Activated CD8-positive, alpha-beta memory T cell treated with anti-CD3 and anti-CD28 coated beads, Interleukin-2, amount 50 U/mL, for 4 hours (primary cell): ENCODE measurements around the gene CCNQ.

Experiments
- DNase-seq: peaks from one replicate; pipeline ENCODE4 v3.0.0-alpha.2; 2020

The CCNQ gene

DNA sequence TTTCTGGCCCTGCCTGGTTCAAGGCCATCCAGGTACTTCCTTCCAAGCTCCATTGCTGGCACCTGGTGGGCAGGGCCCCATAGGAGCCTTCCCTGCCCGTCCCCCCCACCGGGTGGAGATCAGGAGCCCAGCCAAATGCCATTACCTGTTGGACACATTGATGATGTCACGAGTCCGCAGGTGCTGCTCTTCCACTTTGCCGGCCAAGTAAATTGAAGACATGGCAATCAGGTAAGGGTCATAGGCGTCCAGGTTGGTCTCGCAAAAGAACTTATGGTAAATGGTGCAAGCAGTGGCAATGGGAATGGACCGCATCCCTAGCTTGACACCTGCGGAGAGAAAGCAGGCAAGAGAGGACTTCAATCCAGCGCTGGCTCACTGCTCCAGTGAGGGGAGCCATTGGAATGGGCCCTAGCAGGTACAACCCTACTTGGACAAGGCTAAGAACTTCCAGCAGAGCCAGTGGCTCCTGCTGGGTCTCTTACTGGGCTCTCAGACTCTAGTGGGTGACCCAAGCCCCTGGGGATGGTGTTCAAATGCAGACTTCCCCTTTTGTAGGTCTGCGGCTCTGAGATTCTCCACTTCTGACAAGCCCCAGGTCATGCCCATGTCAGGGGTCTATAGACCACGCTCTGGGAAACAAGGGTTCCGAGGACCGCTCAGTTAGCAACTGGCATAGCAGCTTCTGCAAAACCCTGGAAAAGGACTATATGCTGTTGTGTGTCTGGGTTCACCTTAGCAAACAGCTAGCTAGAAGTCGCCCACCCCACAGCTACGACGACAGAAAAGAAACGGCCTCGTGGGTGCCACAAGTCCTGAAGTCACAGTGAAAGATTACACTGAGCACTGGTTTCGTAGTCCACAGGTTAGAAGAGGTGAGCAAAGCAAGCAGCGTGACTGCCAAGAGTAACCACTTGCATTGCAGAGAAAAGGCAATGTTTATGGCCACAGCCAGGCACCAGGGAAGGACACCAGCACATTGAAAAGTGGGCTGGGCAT, 2.8 kb downstream of the CCNQ start:
- no peak for DNase-seq

DNA sequence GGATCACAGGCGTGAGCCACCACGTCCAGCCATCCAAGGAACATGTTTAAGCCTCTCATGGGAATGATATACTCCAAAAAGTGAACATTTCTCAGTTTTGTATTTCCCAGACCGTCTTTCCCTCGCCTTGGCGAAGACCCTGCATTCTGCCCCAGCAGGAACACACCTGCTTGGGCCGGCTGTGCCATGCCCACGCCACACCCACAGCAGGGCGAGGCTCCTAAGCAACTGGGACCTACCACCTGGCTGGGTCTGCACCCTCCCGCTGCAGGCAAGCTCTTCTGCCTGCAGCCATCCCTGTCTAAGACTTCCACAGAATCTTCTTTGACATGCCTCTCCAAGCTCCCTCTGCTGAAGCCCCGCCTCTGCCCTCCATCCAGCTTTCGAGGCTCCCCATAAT, 3.6 kb downstream of the CCNQ start:
- no peak for DNase-seq

DNA sequence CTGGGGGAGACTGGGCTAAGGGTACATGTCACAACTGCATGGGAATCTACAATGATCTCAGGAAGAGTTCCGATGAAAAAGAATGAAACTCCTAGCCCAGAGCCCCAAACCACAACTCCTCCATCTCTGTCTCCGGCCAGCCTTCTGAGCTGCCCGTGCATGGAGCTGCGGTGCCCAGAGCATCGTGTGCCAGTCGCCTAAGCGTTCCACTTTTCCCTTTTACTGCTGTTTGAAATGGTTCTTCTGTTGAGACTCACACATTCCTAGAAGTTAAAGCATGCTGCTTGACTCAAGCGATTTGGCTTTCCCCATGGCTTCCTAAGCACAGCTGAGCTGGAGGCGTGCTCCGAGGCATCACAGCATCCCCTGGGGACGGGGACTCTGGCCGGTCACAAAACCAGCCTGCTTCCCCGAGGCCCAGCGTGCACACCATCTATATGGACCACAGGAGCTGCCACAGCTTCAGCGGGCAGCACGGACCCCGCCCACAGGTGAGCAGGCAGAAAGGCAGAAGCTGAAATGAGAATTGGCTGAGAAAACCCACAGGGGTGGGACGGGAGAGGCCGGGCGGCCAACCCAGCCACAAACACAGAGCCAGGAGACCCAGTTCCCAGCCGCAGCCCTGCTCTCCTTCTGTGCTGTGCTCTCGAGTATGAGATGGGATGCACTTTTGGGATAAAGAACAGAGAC, 5.0 kb downstream of the CCNQ start:
- no peak for DNase-seq

DNA sequence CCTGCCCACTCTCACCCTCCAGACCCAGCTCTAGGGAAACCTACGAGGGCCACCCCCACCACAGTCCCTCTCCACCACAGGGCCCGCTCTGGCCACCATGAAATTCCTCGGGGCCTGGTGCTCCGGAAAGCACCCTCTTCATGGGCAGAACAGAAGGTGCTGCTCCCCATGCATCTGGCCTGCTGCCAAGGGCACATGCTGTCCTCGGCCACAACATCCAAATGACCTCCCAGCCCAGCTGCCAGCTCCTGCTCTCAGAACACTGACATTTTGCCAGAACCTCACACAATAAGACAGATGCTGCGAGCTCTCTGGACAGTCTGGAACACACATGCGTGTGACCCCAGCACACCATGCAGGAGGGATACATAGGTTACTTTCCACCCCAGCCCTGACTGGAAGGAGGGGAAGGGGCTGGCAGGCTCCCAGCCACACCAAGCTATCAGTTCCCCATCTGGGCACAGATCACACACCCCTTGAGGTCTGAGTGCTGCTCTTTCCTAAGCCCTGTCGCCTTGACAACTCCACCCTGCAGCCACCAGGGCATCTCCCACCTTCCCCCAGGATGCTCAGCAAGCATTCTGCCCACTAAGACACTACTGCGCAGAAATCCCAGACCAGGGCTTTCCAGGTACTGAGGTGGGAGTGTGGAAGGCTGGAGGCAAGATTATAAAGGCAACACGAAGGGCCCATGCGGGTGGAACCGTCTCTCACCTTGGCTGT, 5.8 kb downstream of the CCNQ start:
- no peak for DNase-seq

DNA sequence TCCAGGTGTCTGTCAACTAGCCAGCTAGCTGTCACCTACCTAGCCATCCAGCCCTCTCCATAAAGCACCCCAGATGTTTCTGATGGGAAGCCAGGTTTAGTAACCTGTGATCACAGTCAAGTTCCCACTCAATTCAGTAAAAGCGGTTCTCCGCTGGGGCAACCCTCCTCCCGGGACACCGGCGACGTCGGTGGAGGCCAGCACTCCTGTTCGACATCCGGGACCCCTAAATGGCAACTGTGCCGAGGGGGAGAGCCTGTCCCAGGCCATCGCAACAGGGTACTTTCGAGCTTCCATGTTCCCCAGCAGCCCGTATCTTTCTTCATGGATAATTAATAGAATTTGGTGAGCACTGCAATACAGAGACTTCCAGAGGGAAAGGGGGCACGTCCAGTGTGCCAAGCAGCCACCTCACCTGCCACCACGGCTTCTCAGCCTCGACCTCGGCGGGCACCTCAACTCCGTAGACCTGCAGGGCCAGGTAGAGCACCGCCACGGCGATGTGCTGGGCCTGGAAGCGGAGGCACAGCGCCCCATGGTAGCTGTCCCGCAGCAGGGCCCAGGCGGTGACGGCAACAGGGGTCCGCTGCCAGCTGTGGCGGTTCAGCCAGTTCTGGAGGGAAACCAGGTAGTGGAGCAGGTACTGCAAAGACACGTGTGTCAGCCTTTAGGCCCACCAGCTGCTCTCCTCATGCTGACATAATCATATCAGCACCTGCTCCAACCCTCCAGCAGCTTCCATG, 6.7 kb downstream of the CCNQ start:
- no peak for DNase-seq

DNA sequence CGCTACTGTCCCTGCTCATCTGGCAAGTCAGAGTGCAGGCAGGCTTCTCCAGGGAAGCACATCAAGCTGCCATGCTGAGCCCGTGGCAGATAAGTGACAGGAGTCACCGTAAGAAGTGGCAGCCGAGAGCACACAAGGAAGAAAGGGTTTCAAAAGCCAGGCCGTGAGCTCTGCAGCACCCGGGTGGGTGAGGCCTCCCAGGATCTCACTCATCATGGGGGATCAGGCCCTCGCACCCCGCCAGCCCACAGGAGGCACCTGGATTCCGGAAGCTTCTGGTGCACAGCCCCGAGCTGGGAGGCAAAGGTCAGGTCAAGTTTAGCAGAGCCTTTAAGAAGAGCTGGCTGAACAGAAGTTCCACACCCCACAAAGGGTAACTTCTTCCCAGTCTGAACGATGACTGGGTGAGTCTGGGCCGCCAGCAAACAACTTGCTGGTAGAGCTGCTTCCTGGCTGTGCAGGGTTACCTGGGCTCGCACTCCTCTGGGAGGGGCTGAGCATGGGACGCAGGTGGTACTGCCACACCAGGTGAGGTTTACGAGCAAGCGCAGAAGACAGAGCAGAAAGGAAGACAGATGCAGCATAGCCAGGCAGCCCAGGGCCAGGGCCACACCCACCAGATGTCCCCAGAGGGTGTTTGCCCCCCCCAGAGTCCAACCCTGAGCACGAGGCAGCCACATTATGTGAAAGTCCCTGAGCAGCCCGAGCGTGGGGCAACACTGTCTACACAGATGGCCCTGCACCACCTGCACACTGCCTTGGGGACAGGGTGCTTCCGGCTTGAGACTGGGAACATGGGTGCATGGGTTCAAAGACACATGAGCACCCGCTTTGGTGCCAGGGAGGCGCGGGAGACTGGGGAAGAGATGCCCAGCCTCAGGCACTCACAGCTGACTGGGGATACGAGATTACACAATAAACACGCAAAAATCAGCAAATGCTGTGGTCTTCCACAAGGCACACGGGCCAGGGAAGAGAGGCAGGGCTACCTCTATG, 7.7 kb downstream of the CCNQ start:
- DNase-seq: no peak

DNA sequence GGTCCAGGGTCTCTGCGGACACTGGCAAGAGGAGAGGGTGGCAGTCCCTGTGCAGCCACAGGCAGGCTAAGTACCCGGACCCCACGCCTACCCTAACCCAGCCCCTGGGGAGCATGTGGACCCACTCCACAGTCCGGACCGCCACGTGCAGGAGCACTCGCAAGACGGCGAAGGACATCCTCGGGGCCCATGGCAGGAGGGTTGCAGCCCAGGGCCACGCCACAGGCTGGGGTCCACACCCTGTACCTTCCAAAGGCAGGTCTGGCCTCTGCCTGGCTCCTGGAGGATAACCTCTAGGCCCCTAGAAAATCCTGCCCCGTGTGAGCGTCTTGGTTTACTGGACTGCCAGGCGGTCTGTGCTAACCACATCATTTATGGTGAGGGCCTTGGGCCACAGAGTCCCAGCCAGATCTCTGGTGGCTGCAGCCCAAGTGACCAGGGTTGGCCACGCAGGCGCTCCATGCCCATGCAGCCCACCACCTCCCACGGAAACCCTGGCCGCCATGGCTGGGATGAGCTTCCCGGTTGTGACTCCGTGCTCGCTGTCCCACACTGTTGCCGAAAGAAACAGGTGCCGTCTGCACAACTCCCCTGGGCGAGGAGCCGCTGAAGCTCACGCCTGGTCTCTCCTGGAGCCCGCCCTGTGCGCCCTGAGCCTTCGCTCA, 10.0 kb downstream of the CCNQ start:
- no peak for DNase-seq

DNA sequence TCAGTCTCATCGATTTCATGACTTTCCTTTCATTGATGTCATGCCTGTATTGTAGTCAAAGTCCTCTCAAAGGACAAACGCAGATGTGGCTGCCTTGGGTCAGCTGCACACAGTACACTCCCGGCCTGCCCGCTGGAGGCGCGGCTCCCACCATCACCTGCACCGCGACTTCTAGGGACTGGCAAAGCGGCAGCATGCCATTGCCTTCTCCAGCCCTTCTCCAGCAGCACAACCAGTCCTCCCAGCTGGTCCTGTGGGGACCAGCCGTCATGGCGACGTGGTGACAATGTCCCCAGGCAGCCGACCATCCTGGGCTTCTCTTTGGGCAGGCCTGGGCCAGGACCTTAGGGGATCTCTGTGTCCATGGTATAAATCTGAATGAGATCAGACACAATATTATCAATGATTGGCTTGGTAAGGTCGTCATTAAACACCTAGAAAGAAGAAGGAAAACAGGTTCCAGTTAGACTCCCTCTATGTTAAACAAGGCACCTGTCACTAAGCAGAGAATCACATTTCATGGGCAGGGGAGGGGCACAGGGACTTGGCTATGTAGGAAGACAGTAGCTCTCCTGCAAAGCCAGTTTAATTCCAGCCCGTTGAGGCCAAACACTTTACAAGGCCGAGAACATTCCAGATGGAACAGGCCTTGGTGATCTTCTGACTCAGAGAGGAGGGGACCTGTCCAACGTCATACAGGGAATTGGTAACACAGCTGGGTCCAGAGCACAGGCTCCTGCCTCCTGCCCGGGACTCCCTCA, 10.7 kb downstream of the CCNQ start:
- no peak for DNase-seq

DNA sequence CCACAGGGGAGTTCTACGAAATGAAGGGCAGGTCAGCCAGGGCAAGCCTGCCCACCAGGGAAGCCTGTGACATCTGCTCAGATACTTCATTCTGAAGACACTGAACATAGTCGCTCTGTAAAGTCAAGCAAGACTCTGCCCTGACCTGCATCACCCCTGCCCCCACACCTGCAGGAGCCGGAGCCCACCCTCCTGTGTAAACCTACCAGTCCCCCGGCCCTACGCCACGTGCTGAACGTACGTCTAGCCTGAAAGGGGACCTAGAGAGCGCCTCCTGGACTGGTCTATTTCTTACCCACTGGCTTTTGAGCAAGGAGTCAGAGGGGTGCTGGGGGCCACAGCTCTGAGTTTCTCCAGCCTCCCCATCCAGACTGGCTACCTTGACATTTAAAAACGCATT, 11.6 kb downstream of the CCNQ start:
- no peak for DNase-seq

DNA sequence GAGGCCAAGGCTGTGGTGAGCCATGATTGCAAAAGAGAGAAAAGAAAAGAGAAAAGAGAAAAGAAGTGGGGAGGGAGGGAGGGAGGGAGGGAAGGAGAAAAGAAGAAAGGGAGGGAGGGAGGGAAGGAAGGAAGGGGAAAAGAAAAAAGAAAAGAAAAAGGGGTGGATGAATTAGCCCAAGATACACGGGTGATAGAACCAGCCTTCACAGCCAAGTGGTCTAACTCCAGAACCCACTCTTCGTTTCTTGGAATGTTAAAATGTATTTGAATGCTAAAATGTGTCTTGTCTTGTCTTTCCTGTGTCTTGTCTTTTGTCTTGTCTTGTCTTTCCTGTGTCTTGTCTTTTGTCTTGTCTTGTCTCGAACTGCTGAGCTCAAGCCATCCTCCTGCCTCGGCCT, 13.1 kb downstream of the CCNQ start:
- DNase-seq: no peak

DNA sequence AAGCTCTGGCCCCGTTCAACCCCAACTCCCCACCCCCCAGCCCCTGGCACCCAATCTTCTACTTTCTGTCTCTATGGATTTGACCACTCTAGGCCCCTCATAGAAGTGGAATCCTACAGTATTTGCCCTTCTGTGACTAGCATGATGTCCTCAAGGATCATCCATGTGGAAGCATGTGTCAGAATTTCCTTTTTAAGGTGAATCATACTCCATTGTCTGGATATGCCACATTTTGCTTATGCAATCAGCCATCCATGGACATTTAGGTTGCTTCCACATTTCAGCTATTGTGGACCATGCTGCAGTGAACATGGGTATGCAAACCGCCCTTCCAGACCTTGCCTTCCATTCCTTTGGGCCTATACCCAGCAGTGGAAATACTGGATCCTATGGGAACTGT, 15.5 kb downstream of the CCNQ start:
- no peak for DNase-seq

DNA sequence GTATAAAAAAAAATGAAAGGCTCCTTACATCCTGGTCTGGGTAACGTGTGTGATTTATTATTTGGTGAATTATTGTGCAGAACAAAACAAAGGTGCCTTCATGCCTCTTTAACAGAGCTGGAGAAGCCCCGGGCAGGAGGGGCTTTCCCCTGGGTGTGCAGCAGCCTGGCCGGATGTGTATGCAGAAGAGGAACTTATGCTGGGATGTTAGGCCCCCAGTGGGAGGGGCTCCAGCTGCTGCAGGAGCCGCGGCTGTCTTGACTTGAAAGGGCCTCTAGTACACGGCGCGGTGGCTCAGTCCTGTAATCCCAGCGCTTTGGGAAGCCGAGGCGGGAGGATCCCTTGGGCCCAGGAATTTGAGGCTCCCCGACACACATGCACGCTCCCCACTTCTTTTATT, 16.0 kb downstream of the CCNQ start:
- DNase-seq: peak; percentile 59

DNA sequence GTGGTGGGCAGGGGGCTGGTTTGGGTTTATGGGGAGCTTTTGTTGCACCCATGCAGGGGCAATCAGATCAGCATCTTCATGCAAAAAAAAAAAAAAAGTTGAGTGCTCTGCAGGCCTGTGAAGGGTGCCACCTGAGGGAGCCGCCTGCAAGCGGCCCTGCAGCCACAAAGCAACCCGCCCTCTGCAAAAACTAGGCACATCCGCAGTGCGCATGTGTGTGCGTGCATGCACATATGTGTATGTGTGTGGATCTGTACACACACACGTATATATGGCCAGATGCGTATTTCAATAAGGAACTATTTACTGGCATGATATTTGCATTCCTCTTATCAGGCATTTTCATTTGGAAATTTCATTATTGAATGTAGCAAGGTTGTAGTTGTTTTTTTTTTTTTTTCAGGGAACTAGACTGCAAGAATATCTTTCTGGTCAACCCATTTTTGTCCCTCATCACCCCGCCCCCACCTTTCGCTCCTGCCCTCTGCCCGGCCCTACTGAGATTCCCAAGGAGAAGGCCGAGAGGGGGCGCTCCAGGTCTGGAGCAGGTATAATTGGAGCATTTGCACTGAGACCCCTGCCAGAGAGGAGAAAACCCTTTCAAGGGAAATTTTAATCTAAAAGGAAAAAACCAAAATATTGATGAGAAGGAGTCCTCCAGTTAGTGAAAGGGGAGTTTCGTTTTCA, 18.1 kb downstream of the CCNQ start:
- no peak for DNase-seq

DNA sequence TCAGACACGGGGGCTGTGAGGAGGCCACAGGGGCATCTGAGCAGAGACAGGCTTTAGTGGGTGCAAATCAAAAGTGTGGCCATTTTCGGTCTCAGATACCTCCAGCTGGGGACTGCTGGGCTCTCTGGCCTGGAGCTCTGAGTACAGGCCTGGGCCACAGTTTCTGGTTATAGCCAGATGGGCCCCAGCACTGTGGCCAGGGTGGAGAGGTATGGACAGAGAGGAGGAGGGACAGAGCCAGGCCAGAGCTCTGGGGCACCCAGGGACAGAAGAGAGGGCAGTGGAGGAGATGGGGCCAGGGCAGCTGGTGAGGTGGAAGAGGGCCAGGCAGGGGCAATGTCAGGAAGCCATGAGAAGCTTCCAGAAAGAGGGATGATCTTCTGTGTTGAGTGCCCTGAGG, 20.1 kb downstream of the CCNQ start:
- DNase-seq: no peak

DNA sequence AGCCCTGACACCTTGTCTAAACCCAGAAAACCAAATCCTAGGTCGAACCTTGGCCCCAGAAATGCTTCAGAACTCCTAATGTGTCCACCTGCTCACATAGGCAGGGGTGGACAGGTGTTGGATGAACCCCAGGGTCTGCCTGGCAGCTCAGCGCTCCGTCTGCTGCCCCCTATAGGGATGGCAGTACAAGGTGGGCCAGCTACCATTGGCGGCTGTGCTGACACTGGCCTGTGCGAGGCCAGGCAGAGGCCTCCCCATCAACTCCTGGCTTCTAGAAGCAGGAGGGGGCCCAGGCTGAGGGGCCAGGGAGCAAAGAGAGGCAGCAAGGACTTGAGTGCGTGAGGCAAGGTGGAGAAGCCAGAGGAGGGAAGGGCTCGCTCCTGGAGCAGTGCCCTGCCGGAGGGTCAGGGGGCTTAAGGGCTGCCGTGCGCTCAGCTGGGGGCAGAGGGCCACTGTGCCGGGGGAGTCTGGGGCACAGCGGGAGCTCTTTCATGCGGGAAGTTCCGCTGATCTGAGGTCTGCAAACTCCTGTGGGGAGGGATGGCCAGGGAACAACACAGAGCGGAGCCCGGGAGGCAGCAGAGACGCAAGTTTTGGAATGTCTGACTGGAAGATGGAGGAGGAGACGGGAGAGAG, 20.6 kb downstream of the CCNQ start:
- DNase-seq: no peak

DNA sequence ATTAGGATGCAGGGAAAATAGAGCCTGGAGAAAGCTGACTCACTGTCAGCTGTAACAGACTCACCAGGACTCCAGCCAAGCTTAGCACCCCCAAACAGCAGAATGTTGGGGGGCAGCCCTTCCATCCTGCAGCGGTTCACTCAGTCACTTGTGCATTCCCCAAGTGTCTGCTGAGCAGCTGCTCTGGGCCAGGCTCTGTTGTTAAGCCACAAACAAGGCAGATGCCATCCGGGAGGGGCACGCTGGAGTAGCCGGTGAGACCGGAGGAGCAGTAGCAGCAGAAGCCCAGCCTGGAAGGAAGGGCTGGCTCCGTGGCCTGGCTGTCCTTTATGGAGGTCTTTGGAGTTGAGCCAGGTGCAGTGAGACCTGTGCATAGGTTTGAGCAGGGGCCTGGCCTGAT, 22.0 kb downstream of the CCNQ start:
- DNase-seq: no peak

DNA sequence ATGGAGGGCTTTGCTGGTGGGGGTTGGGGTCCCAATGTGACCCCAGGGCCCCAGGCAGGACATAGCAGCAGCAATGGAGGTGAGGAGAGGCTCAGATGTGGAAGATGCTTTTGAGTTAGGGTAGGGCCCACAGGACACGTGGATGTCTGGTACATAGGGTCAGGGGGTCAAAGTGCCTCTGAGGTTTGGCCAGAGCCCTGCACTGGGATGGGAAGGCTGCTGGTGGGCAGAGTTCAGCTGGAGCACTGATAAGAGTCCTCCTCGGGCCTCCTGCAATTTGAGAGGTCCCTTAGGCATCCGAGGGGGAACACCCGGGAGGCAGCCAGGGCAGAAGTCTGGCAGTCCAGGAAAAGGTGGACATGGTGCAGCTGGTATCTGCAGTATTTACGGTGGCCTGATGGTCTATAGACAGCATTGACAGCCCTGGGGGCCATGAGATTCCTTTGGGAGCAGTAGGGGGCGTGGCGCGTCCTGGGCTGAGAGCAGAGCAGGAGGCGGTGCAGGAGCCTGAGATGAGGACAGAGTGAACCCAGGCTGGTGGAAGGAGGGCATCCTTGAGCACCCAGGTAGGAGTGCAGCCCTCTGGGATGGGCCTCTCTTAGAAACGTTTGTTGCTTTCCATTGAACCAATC, 22.6 kb downstream of the CCNQ start:
- no peak for DNase-seq

DNA sequence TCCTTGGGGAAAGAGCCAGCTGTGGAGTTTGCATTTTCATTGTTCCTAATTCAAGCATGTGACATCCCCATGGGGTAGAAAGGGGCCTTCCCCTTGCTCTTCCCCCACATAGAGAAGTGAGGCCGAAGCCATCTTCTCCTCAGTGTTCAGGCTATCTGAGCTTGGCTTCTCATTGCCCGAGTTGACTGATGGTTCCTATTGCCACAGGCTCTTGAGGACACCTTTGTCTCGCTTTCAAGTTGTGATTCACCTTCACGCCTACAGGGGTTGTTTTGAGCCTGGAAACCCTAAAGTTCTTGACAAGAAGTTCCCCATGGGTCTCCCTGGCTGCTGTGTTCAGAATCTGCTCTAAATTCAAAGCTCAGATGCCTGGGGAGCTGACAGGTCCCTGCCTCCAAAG, 25.0 kb downstream of the CCNQ start:
- no peak for DNase-seq

DNA sequence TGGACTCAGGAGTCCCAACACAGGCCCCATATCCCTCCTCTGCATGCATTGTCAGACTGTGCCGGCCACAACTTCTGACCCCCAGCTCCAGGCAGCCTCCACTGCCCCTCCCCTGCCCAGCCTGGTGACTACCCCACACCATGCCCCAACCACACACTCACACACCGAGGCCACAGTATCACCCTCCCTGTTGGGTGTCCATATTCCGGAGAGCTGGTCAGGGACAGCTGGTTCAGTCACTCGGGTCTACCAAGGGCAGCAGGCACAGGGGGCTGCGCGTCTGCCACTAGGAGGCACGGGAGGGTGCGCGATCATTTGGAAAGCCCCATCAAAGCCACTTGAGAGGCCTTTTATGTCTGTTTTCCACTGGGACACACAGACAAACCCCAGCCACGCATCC, 26.3 kb downstream of the CCNQ start:
- DNase-seq: no peak
